H54 (cell line): Measurements from ENCODE around the gene GRID1.
"Not testable (repeated sequence)": the region's sequence is repeated elsewhere in the genome, so short reads cannot be mapped to it uniquely, and the experiment has no call there.

Source experiments
- DNase-seq: peaks from one replicate; pipeline ENCODE4 v3.0.0; 2011; ENCODE audit warnings: low spot score, mixed read lengths; ENCODE audit not compliant: insufficient read length
- FAIRE-seq: peaks from 3 replicates; lab custom pipeline; 2011; peaks lifted over from hg19 to GRCh38; lab: Jason Lieb, UNC
- POLR2A ChIP-seq: IDR thresholded peaks from 2 replicates; pipeline ENCODE4 v1.6.1; 2011; ENCODE audit warnings: low read depth, mild to moderate bottlenecking, low read length

The GRID1 gene

GRCh38 chr10:86251426-86251825, 115.2 kb downstream of the GRID1 start:
- DNase-seq: no peak
- FAIRE-seq: no peak
- no peak for TF ChIP-seq POLR2A

GRCh38 chr10:86250399-86250798, 116.2 kb downstream of the GRID1 start:
- no peak for TF ChIP-seq POLR2A
- FAIRE-seq (no peak), DNase-seq (no peak)

GRCh38 chr10:86249794-86250193, 116.8 kb downstream of the GRID1 start:
- no peak for FAIRE-seq
- no peak for DNase-seq
- TF ChIP-seq POLR2A: no peak

- no peak for TF ChIP-seq POLR2A
- FAIRE-seq (no peak), DNase-seq (no peak)
Observed at GRCh38 chr10:86248062-86248461, 118.5 kb downstream of the GRID1 start.

- FAIRE-seq: no peak
- no peak for DNase-seq
Observed at GRCh38 chr10:86247588-86247987, 119.0 kb downstream of the GRID1 start.

GRCh38 chr10:86247073-86247472, 119.5 kb downstream of the GRID1 start:
- no peak for FAIRE-seq

More at GRCh38 chr10:86247588-86247987, 119.0 kb downstream of the GRID1 start:
- no peak for TF ChIP-seq POLR2A

GRCh38 chr10:86246279-86246940, 120.2 kb downstream of the GRID1 start:
- no peak for DNase-seq
- FAIRE-seq: no peak
- no peak for TF ChIP-seq POLR2A

More at GRCh38 chr10:86247073-86247472, 119.5 kb downstream of the GRID1 start:
- DNase-seq: no peak
- TF ChIP-seq POLR2A: no peak

- no peak for DNase-seq
- FAIRE-seq: no peak
- no peak for TF ChIP-seq POLR2A
Observed at GRCh38 chr10:86245015-86245394, 121.6 kb downstream of the GRID1 start.

GRCh38 chr10:86244297-86245014, 122.1 kb downstream of the GRID1 start:
- FAIRE-seq (no peak), DNase-seq (no peak)
- TF ChIP-seq POLR2A: no peak

GRCh38 chr10:86243651-86244155, 122.9 kb downstream of the GRID1 start:
- no peak for FAIRE-seq

GRCh38 chr10:86242761-86243160, 123.8 kb downstream of the GRID1 start:
- no peak for DNase-seq
- no peak for TF ChIP-seq POLR2A
- no peak for FAIRE-seq

More at GRCh38 chr10:86243651-86244155, 122.9 kb downstream of the GRID1 start:
- no peak for DNase-seq
- no peak for TF ChIP-seq POLR2A

GRCh38 chr10:86238089-86238488, 128.5 kb downstream of the GRID1 start:
- not testable (repeated sequence) for FAIRE-seq, DNase-seq

GRCh38 chr10:86234541-86235270, 131.9 kb downstream of the GRID1 start:
- no peak for TF ChIP-seq POLR2A
- FAIRE-seq: no peak
- DNase-seq: no peak

GRCh38 chr10:86234107-86234506, 132.5 kb downstream of the GRID1 start:
- TF ChIP-seq POLR2A: no peak
- no peak for FAIRE-seq

More at GRCh38 chr10:86234107-86234506, 132.5 kb downstream of the GRID1 start:
- DNase-seq: no peak
